Measurements from ENCODE around the gene PDPN.
"Not testable (repeated sequence)": the region's sequence is repeated elsewhere in the genome, so short reads cannot be mapped to it uniquely, and the experiment has no call there.

The PDPN gene, protein sequence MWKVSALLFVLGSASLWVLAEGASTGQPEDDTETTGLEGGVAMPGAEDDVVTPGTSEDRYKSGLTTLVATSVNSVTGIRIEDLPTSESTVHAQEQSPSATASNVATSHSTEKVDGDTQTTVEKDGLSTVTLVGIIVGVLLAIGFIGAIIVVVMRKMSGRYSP

DNA sequence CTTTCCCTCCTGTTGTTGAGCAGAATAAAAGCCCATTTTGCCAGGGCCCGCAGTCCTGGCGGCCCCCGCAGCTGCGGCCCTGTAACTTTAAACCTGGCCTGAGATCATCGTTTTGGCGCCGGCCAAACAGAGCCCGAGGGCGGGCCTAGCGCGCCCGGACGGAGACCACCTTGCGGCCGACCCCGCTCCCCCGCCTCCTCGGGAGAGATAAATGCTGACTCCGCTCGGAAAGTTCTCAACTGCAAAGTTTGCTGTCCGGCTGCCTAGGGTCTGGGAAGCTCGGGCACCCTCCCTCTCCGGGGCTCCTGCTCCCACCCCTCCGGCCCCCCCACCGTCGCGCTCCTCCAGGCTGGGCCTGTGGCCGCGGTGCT lies at the start of gene PDPN:
TSS of gene PDPN (plus strand) at position 238 of the 371 bp plus-strand sequence. CDS start 202 bp downstream, outside the sequence.
- peak; percentile 60 for FAIRE-seq

DNA sequence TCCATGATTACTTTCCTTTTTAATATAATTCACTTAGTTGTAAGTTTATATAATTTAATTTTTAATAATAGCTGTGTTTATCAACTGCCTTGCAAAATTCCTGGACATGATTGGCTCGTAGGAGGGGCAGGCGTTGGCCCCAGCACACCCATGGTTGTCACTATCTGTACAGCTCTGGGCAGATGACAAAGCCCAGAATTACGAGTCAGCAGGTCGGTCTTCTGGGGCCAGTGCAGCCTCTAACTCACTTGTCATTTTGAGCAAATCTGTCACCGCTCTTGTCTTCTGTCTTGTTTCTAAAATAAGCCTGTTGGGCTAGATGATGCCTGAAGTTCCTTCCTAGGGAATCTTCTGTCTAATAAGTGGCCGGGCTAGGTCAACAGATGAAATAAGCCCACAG lies 48.4 kb upstream of the PDPN start:
- FAIRE-seq: no peak

DNA sequence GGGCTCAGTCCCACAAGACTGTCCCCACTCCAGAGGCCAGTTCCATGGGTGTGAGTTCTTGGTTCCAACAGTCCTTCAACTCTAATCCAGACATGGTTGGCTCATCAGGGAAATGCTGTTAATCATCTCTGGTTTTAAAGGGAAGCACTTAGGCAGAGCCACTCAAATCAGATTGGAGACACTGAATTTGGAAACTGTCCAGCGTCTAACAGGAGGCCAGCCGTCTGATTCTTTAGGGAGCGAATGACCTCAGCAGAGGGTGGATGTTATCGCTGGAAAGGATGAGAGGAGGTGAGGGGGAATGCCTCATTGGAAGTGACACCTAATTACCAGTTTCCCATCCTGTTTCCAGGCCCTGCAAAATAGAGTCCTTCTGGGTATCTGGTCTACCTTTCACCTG lies 47.1 kb upstream of the PDPN start:
- FAIRE-seq: no peak

DNA sequence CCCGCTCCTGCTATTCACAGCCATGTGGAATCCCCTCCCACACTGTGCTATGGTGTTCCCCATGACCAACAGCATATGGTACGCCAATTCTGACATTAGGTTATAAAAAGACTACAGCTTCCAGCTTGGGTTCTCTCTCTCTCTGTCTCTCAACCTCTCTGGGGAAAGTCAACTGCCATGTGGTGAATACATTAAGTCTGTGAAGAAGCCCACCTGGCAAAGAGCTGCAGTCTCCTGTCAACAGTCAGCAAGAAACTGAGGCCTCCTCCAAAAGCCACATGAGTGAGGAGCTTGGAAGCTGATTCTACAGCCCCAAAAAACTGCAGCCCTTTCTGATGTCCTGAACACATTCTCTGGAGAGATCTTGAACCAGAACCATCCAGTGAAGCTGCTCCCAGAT lies 44.8 kb upstream of the PDPN start:
- no peak for FAIRE-seq

DNA sequence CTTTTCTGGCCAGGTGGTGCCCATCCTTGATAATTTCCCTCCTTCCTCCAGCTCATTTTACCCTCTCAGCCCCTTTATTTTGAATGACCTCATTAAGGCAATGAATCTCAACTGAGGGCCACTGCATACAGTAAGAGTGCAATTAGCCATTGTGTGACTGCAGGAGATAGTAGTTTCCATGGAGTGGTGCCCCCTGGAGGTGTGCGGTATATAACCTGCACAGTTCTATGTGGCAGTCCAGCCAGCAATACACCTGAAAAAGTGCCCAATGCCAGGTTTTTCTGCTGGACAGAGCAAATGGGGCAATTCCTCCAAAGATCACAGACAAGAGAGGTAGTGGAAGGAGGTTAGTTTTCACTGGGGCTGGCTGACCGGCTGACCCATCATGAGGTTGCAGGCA lies 43.9 kb upstream of the PDPN start:
- no peak for FAIRE-seq

DNA sequence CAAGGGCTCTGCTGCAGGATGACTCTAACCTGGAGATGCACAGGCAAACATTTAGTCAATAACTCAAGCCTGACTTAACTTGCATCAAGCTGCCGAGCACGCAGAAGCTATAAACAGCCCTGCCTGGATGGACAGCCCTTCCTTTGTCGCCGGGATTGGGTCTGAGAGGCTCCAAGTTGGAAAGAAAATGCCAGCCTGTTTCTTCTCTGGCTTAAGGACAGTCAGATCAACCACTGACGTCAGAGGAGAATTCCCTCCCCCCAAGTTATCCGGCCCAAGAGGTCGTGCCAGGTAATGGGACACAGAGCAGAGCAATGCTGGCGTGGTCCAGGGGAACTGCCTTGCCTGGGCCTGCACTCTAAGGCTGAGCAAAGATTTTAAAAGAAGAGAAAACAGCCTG lies 42.8 kb upstream of the PDPN start:
- FAIRE-seq: no peak

DNA sequence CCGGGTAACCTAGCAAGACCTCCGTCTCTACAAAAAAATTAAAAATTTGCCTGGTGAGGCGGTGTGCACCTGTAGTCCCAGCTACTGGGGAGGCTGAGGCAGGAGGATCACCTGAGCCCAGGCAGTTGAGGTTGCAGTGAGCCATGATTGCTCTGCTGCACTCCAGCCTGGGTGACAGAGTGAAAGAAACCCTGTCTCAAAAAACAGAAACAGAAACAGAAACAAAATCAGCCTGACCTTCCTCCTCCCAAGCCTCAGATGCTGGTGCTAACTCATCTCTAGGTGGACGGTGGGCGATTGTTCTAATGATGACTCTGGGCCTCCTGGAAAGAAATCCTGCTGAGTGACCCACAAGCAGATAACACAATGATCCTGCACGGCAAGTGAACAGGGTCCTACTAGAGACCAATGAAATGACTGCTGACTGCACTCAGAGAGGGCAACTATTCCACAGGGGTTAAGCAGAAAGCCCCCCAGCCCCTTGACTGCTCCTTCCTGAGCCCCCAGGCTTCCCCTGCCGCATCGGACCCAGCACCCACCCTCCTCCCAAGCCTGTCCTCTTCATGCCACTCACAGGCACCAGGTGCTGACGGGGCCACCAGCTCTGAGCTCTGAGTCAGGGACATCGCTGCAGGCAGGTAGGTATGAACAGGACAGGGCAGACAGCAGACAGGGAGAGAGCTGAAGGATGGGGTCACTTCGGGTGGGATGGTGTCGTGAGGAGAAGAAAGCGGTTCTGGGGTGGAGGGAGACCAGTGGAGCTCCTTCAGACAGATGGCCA lies 42.0 kb upstream of the PDPN start:
- no peak for FAIRE-seq

DNA sequence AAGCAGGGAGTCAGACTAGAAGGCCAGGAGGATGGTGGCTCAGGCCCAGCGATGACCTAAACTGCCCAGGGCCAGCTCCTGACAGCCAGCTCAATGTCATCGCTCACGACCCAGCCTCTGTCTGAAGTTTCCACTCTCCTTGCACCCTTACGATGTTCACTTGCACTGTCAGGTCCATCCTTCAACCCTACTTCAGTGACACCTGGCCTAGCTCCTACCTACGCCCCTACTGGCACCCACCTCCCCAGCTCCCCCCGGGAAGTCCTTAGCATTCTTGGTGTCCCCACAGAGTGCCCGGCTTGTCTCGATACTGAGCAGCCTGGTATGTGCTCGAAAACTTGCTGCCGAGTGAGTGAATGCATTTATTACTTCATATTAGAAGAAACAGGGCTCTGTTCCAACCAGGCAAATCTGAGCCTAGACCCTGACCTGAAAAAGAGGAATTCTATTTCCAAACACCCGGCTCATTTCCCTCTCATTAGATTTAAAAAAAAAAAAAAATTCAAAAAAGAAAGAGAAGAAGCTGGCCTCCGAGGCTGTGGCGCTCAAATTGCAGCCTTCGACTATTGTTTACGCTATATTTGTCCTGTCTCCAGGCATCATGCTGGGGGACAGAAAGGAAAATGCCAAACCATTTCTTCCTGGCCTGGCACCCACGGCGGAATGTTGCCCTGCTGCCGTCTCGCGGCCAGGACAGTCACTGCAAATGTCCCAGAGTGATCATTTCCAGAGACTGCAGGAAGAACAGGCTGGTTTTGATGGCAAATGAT lies 40.0 kb upstream of the PDPN start:
- FAIRE-seq: no peak

DNA sequence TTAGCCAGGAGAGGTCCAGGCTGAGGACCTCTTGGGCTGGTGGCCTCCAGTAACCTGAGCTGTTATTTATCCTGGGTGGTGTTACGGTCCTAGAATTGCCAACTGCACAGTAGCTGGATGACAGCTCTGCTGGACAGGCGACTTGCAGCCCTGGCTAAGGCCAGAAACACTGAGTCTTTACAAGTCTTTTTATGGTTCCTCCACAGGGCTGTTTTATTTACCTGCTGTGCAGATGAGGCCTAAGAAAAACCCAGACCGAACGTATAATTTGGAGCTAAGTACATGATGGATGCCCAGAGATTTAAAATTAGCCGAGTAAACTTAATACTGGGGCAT lies 39.4 kb upstream of the PDPN start:
- no peak for FAIRE-seq

DNA sequence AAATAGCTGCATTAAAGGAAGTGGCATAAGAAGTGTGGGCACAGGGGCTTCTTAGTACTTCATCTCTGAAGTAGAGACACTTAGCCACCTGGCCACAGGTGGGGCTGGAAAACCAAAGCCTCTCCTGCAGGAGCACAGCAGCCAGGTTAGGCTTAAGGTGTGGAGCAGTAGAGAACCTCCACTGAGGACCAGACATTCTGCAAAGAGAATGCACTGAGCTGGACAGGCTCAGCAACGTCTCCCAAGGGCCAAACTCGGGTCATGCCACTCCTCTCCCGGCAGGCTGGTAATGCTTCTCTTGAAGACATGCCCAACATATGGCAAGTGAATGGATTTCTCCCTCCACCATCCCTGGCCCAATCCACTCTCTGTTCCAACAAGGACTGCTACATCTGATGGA lies 36.8 kb upstream of the PDPN start:
- FAIRE-seq: no peak

DNA sequence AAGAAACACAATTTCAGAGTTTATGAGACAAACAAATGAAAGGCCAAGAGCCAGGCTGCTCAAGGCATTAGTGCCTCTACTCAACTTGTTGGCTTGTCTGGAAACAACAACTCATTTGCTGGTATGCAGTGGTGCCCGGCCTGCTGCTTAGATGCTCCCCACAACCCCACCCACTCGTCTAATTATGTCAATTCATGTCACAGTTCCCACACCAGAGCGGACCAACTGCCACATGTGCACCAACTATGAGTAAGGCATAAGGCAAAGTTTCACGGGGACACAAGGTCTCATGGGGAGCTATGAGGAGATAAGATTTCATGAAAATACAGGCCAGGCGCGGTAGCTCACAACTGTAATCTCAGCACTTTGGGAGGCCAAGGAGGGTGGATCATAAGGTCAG lies 35.4 kb upstream of the PDPN start:
- no peak for FAIRE-seq

DNA sequence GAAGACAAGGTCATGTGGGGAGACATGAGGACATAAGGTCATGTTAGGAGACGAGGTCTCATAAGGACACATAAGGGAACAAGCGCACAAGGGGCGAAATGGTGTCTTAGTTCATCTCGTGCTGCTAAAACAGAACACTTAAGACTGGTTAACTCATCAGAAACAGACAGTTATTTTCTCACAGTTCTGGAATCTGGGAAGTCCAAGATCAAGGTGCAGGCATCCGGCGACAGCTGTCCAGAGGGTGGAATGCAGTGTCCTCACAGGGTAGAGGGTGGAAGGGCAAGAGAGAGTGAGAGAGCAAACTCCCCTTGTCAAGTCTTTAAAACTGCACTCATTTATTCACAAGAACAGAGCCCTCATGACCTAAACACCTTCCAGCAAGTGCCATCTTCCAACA lies 34.6 kb upstream of the PDPN start:
- FAIRE-seq: no peak

DNA sequence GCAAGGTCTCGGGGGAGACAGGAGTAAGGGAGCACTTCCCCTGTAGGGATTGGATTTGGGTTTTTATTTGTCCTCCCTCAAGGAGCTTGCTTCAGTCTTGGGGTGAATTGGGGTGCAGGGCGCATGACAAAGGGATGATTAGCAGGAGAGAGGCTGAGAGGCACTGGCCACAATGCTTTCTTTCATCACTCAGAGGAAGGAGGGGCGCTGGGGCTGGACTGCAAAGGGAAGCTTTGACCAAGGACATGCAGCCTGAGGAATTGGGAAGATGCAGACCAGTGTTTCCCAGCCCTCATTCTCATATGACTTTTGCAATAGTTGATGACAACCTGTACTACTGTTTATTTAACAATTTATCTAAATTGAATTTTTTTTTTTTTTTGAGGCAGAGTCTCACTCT lies 34.1 kb upstream of the PDPN start:
- FAIRE-seq: no peak

DNA sequence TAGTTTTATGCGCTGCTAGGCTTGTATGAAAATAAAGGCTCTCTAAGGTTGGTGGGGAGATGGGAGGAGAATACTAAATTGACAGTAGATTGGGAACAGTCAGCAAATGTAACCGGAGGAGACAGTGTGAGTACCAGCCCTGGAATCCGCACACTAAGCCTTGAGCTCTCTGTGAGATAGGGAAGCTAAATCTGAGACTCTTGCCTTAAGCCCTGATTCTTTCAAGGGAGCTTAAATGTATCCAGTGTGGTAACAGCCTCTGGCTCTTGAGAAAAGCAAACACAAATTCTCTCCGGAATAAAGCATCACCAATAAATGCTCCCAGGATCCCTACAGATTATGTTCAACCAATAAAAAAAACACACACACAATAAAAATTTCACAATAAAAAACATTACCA lies 33.0 kb upstream of the PDPN start:
- FAIRE-seq: no peak

DNA sequence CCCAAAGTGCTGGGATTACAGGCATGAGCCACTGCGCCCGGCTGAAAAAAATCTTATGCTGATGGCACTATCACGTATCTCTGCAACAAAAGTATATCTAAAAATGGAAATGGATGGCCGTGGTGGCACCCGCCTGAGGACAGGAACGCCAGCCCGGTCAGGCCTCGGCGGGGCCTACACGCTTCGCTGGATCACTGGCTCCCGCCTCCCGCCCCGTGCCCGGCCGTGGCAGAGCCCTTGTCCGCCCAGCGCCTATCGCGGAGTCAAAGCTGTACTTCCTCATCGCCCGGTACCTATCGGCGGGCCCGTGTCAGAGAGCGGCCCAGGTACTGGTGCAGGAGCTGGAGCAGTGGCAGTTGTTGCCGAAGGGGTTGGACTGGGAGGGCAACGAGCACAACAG lies 28.8 kb upstream of the PDPN start:
- FAIRE-seq: no peak

DNA sequence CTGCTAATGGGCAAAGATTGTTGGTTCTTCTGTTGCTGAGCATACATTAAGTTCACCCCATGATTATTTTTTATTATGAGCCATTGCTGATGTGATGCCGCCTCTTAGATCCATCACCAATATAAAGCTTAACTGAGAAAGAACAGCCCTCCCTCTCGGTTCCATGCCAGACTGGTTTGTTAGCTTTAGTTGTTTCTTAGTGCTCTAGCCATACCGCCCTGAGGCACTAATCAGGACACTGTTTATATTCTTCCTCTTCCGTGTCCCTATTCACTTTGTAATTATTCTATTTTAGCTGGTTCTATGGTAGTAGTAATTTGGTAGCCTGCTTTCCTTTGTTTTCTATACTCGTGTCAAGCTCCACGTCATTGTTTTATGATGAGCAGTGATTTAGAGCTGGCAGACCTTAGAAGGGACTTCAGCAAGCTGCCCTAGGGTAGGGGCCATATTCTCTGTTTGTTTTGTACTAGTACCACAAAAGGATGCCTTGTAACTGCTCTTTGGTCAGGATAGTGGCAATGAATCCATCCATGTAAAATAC lies 27.3 kb upstream of the PDPN start:
- FAIRE-seq: no peak

DNA sequence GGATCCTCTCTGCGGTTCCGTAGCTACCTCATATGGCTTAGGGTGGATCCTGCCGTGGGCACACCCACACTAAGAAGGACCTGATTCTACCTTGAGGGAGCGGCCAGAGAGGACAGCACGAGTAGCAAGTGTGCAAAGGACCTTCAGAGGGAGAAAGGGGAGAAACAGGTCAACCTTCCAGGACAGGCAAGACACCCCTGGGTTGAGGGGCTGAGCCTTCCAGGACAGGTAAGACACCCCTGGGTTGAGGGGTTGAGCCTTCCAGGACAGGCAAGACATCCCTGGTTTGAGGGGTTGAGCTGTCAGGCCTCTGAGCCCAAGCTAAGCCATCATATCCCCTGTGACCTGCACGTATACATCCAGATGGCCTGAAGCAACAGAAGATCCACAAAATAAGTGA lies 23.1 kb upstream of the PDPN start:
- no peak for FAIRE-seq

DNA sequence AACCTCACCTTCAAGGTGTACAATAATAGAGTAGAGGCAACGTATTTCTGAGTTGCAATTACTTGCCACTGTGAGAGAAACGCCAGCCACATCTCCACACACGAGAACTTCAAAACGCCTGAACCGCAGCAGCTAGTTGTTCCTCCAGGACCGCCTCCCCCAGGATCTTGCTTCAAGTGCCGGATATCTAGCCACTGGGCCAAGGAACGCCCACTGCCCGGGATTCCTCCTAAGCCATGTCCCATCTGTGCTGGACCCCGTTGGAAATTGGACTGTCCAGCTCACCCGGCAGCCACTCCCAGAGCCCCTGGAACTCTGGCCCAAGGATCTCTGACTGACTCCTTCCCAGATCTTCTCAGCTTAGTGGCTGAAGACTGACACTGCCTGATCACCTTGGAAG lies 20.7 kb upstream of the PDPN start:
- FAIRE-seq: not testable (repeated sequence)

DNA sequence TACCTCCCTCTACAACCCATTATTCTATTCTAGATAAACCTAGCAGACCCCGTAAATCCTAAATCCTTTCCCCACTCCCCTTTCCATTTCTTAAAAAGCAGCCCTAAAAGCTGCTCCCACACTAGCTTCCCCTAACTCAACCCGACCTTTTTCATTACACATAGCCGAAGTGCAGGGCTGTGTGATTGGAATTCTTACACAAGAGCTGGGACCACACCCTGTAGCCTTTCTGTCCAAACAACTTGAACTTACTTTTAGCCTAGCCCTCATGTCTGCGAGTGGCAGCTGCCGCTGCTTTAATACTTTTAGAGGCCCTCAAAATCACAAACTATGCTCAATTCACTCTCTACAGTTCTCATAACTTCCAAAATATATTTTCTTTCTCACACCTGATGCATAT lies 19.6 kb upstream of the PDPN start:
- FAIRE-seq: no peak

DNA sequence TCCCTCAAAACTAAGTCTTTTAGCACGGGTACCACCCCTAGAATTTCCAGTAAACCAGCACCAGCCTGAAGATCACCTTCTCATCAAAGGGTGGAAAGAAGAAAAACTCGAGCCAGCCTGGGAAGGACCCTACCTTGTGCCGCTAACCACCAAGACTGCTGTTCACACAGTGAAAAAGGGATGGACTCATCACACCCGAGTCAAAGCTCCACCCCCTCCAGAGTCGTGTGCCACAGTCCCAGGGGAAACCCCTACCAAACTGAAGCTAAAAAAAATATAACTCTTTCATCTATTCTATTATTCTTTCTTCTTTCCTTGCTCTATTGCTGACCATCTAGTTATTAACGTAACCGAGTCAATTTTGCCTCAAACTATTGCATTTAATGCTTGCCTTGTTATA lies 13.2 kb upstream of the PDPN start:
- not testable (repeated sequence) for FAIRE-seq

DNA sequence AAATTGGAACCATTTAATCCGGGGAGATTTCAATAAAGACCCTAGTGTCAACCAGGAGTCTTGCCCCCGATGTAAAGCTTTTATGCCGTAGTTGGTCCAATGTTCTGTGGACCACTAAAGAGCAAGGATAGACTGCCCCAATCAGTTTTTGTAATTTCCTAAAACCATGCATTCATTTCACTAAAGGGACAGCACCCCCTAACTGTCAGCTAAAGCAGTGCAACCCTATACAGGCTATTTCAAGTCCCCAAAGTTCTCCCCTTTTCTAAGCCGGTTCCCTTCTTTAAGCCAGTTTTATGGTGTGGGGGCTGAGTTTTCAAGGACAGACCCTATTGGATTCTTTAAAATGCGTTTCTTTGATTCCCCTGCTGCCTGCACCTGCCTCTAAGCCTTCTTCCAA lies 12.7 kb upstream of the PDPN start:
- no peak for FAIRE-seq

DNA sequence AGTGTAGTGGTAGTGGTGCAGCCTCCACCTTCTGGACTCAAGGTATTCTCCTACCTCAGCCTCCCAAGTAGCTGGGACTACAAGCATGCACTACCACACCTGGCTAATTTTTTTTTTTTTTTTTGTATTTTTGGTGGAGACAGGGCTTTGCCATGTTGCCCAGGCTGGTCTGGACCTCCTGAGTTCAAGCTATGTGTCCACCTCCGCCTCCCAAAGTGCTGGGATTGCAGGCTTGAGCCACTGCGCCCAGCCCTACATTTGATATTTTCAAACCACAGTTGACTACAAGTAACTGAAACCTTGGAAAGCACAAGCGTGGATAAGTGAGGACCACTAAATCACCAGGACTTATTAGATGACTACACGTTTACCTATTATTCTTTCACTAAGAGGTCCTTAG lies 10.0 kb upstream of the PDPN start:
- FAIRE-seq: no peak

DNA sequence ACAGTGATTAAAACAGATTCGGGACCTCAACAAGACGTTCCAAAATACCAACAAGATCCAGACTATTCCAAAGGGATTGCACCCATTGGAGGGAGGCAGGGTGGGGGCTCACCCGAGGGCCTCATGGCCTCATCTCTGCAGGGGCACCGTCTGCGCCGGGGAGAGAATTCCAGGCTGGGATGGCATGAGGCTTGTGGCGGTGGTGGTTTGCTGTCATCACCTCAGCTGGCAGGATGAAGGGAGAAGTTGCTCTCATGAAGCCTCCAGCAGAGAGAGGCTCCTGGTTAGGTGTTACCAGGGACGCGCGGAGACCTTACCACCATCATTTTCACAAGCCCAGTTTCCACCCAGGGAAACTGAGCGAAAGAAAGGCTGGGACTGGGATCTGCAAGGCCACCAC lies 6.7 kb upstream of the PDPN start:
- no peak for FAIRE-seq

DNA sequence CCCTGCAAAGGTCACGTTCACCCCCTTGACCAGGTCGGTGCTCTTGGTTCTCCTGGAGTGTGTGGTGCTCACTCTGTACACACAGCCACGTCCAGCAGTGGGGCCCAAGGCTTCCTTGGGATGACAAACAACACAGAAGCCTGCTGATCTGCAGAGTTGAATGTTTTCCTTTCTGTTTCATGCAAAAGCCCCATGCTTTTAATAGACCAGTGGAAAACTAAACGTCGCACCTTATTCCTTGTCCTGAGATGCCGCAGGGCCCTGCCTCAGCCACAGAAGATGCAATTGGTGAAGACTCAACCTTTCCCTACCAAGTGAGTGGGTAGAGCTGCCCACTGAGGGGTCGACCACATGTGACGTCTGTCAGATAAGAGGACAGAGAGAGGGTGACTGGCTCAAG lies 5.8 kb upstream of the PDPN start:
- FAIRE-seq: no peak

Data from endometrium (tissue), 2 donors.